MCF 10A (cell line): ENCODE results near the gene PROZ. TPM values are rescaled to one million over a fixed set of nuclear protein-coding genes. Genes with fewer than 3 reads are reported as not detected.

Source experiments
- BruUV-seq: library from RNA; stranded (reverse); fragments of 400-500 nt; replicated peaks from 2 replicates; lab custom pipeline; 2021; lab: Mats Ljungman, UMichigan
- CTCF ChIA-PET: fragments of 300-600 bp; sonication (Branson Sonifier 250); formaldehyde crosslinking; extraction: SDS; loops from one replicate; lab custom pipeline; 2021; ENCODE audit warnings: antibody characterized with exemption, inconsistent platforms; lab: Yijun Ruan, JAX
- POLR2A ChIA-PET: fragments of 300-600, 350-650 bp; sonication (Branson Sonifier 250); formaldehyde crosslinking; extraction: SDS; loops from one replicate; lab custom pipeline; 2020; ENCODE audit warnings: antibody characterized with exemption, inconsistent platforms; lab: Yijun Ruan, JAX
- DNase-seq: peaks from one replicate; pipeline ENCODE4 v3.0.0-alpha.2; 2018; ENCODE audit not compliant: unreplicated experiment
- H3K27ac Mint-ChIP-seq: one replicate; pipeline ENCODE4 v1.8.0; 2022; ENCODE audit warnings: mild to moderate bottlenecking, low read depth, mixed read lengths; ENCODE audit not compliant: unreplicated experiment
- H3K27me3 Mint-ChIP-seq: one replicate; pipeline ENCODE4 v1.8.0; 2022; ENCODE audit warnings: mixed read lengths; ENCODE audit not compliant: insufficient read depth, unreplicated experiment
- H3K36me3 Mint-ChIP-seq: one replicate; pipeline ENCODE4 v1.8.0; 2022; ENCODE audit warnings: mild to moderate bottlenecking, moderate library complexity, mixed read lengths; ENCODE audit not compliant: insufficient read depth, unreplicated experiment
- H3K4me1 Mint-ChIP-seq: one replicate; pipeline ENCODE4 v1.8.0; 2022; ENCODE audit warnings: mixed read lengths; ENCODE audit not compliant: insufficient read depth, unreplicated experiment
- H3K4me3 Mint-ChIP-seq: one replicate; pipeline ENCODE4 v1.8.0; 2022; ENCODE audit warnings: mild to moderate bottlenecking, moderate library complexity, mixed read lengths; ENCODE audit not compliant: unreplicated experiment
- H3K9me3 Mint-ChIP-seq: one replicate; pipeline ENCODE4 v1.8.0; 2022; ENCODE audit warnings: mixed read lengths; ENCODE audit not compliant: unreplicated experiment
- intact Hi-C: fragments of 100-400 bp; cut with micrococcal nuclease; formaldehyde crosslinking; loops from 2 replicates; pipeline ENCODE4 v1.14.1; 2022
- total RNA-seq: library from RNA; stranded (reverse); gene quantifications from 2 replicates; pipeline ENCODE4 v1.2.3, GENCODE V29; 2022
- TF ChIP-seq, protein P1 (sequence below): fragments of 200-600 bp; IDR thresholded peaks from one replicate; pipeline ENCODE4 v1.8.0; 2022; ENCODE audit warnings: antibody characterized with exemption, mild to moderate bottlenecking; ENCODE audit not compliant: unreplicated experiment

PROZ gene
- total RNA-seq, 1 experiment from 2014 or later, result not detected

DNA sequence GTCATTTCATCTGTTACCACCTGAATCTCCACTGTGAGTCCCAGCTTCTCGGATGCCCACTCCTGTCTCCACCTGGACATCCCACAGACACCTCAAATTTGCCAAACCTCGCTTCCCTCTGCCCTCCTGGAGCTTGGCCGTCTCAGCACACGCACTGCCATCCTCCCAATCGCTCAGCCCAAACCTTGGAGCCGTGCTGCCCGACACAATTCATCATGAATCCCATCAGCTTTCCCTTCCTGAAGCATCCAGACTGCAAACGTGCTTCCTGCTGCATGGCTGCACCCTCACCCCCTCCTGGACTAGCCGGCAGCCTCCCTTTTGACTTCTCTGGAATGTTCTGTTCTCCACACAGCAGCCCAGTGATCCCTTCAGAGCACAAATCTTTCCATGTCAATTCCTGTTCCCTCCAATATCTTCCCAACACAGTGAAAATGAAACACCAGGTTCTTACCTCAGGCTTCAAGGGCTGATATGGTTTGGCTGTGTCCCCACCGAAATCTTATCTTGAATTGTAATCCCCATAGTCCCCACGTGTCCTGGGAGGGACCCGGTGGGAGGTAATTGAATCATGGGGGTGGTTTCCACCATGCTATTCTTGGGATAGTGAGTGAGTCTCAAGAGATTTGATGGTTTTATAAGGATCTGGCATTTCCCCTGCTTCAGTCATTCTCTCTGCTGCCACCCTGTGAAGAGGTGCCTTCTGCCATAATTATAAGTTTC lies 1.1 kb upstream of the PROZ start:
- H3K9me3 Mint-ChIP-seq, result peaks cover 7% of the 10 kb centered on the region
- no peak overlapping the region for H3K27ac Mint-ChIP-seq
- peaks cover 11% of the 10 kb centered on the region for H3K27me3 Mint-ChIP-seq
- H3K36me3 Mint-ChIP-seq, result no peaks in the 10 kb centered on the region
- CTCF ChIA-PET, result interaction anchor here (0.6 to 0.9 kb wide), 2 partner anchors 15 to 41 kb away, joined by 3 to 4 read pairs; no protein-coding TSS in a partner anchor
- no peak for DNase-seq
- H3K4me3 Mint-ChIP-seq, result no peak overlapping the region
- intact Hi-C loops, result loop anchor here (10.0 kb wide), 1 partner anchor 237 kb away; no protein-coding TSS in a partner anchor
- TF ChIP-seq, protein P1, sequence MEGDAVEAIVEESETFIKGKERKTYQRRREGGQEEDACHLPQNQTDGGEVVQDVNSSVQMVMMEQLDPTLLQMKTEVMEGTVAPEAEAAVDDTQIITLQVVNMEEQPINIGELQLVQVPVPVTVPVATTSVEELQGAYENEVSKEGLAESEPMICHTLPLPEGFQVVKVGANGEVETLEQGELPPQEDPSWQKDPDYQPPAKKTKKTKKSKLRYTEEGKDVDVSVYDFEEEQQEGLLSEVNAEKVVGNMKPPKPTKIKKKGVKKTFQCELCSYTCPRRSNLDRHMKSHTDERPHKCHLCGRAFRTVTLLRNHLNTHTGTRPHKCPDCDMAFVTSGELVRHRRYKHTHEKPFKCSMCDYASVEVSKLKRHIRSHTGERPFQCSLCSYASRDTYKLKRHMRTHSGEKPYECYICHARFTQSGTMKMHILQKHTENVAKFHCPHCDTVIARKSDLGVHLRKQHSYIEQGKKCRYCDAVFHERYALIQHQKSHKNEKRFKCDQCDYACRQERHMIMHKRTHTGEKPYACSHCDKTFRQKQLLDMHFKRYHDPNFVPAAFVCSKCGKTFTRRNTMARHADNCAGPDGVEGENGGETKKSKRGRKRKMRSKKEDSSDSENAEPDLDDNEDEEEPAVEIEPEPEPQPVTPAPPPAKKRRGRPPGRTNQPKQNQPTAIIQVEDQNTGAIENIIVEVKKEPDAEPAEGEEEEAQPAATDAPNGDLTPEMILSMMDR, result no peak
- peaks cover 6% of the 10 kb centered on the region for H3K4me1 Mint-ChIP-seq
- POLR2A ChIA-PET, result interaction anchor here (0.7 to 0.8 kb wide), 3 partner anchors 17 to 49 kb away, joined by 3 read pairs; no protein-coding TSS in a partner anchor
- BruUV-seq, result no TSS peak

DNA sequence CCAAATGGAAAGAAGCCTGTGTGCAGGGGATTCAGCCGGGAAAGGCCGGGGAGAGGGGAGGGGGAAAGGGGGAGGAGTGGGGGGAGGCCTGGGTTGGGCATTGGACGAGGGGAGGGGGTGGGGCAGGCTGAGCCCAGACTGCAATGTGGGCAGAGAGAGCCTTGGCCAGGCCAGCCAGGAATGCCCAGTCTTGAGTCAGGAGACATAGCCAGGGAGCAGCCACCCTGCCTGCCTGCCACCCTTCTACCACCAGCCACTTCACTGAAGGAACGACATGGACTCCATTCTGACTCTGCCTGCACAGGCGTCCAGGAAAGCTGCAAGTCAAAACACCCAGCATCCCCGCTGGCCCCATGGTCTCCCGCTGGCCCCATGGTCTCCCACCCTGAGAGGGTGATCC lies 498 bp downstream of the PROZ start:
- DNase-seq, result no peak
- H3K27ac Mint-ChIP-seq, result no peak overlapping the region
- H3K27me3 Mint-ChIP-seq, result peaks cover 23% of the 10 kb centered on the region
- intact Hi-C loops, result loop anchor here (10.0 kb wide), 1 partner anchor 236 kb away; no protein-coding TSS in a partner anchor
- no peaks in the 10 kb centered on the region for H3K4me1 Mint-ChIP-seq
- TF ChIP-seq, protein P1, result no peak
- H3K4me3 Mint-ChIP-seq, result no peak overlapping the region
- ChIA-PET CTCF (no interaction called here), POLR2A (no interaction called here)
- no TSS peak for BruUV-seq
- H3K36me3 Mint-ChIP-seq, result no peaks in the 10 kb centered on the region
- no peaks in the 10 kb centered on the region for H3K9me3 Mint-ChIP-seq

DNA sequence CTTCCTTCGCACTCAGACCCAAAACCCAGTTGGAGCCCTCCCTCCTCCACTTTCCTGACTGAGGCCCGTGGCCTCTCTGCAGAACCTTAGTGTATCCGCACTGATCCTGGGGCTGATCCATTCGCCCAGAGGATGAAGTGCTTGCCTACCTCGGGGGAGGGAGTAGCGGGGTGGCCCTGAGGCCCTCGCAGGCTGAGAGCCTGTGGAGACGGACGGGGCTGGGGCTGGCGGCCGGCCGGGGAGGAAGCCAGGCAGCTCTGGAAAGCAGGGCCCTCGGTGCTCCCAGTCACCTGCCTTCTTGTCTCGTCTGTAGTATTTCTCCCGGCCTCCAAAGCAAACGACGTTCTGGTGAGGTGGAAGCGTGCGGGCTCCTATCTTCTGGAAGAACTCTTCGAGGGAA lies 1.3 kb downstream of the PROZ start:
- BruUV-seq, result no TSS peak
- Mint-ChIP-seq H3K4me1 (no peaks in the 10 kb centered on the region), H3K36me3 (no peaks in the 10 kb centered on the region), H3K27ac (no peak overlapping the region), H3K27me3 (peaks cover 23% of the 10 kb centered on the region), H3K9me3 (no peaks in the 10 kb centered on the region), H3K4me3 (no peak overlapping the region)
- intact Hi-C loops, result loop anchor here (10.0 kb wide), 1 partner anchor 235 kb away; no protein-coding TSS in a partner anchor
- TF ChIP-seq, protein P1, result no peak
- DNase-seq, result no peak
- CTCF ChIA-PET, result no interaction called here
- POLR2A ChIA-PET, result no interaction called here

DNA sequence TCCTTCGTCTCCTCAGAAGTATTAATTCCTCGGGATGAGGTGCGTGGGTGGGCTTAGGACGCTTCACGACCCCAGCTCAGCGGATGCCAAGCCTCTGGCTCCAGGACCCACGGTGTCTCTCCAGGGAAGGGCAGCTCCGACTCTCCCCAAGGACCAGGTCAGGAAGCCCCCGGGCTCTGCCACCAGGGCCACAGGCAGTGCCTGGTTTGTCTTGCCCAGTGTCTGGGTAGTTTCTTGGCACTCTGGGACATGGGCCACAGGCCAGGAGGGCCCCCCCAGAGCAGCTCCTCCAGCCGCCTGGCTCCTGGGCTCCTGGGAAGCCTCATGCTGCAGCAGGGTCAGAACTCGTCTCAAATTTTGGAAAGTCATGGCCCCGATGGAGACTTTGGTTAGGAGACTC lies 2.5 kb downstream of the PROZ start:
- TF ChIP-seq, protein P1, result no peak
- Mint-ChIP-seq H3K4me1 (no peaks in the 10 kb centered on the region), H3K36me3 (peaks cover under 1% of the 10 kb centered on the region), H3K27ac (no peak overlapping the region), H3K27me3 (peaks cover 23% of the 10 kb centered on the region), H3K4me3 (no peak overlapping the region), H3K9me3 (no peaks in the 10 kb centered on the region)
- DNase-seq, result no peak
- BruUV-seq, result no TSS peak
- intact Hi-C loops, result no loop called here
- CTCF ChIA-PET, result no interaction called here
- POLR2A ChIA-PET, result no interaction called here
